Kidney (tissue), 14 donors: Measurements from ENCODE around the gene ASB2. TPM values are rescaled to one million over a fixed set of nuclear protein-coding genes. Genes with fewer than 3 reads are reported as not detected.
A peak's percentile ranks its signal among the peaks of the same experiment; 100 is the strongest.

Experiments
- DNase-seq, 5 donors: peaks; one replicate each; pipeline ENCODE4 v3.0.0-alpha.2; 2013 to 2020
- FAIRE-seq: peaks from 2 replicates; lab custom pipeline; 2012; peaks lifted over from hg19 to GRCh38; lab: Jason Lieb, UNC
- H3K27ac ChIP-seq, 2 donors: one replicate each; pipeline ENCODE4 v1.7.0; 2013; ENCODE audit warnings: low read depth in 2 of 2, low read length in 2 of 2, inconsistent platforms in 1 of 2
- H3K27me3 ChIP-seq: one replicate; pipeline ENCODE4 v1.7.1; 2013; ENCODE audit warnings: low read length, inconsistent platforms; ENCODE audit not compliant: control insufficient read depth, insufficient read depth
- H3K36me3 ChIP-seq, 3 donors: one replicate each; pipeline versions ENCODE4 v1.7.0 to v1.7.1; 2013; ENCODE audit warnings: low read length in 3 of 3, control low read depth in 1 of 3, inconsistent platforms in 1 of 3; ENCODE audit not compliant: insufficient read depth in 3 of 3, control insufficient read depth in 2 of 3
- H3K4me1 ChIP-seq, 3 donors: one replicate each; pipeline versions ENCODE4 v1.7.0 to v1.7.1; 2013; ENCODE audit warnings: low read length in 3 of 3, inconsistent platforms in 1 of 3, low read depth in 1 of 3; ENCODE audit not compliant: control insufficient read depth in 2 of 3, insufficient read depth in 2 of 3
- H3K4me3 ChIP-seq, 3 donors: one replicate each; pipeline versions ENCODE4 v1.7.0 to v1.8.1; 2013; ENCODE audit warnings: low read length in 3 of 3, control low read depth in 1 of 3, inconsistent platforms in 1 of 3
- H3K9ac ChIP-seq, 3 donors: one replicate each; pipeline versions ENCODE4 v1.7.0 to v1.7.1; 2013; ENCODE audit warnings: low read length in 3 of 3, control low read depth in 1 of 3, inconsistent platforms in 1 of 3
- H3K9me3 ChIP-seq, 3 donors: one replicate each; pipeline versions ENCODE4 v1.7.0 to v1.7.1; 2013; ENCODE audit warnings: low read length in 3 of 3, control low read depth in 1 of 3, inconsistent platforms in 1 of 3; ENCODE audit not compliant: control insufficient read depth in 2 of 3, insufficient read depth in 1 of 3
- intact Hi-C: fragments of 100-400 bp; cut with DNase I; formaldehyde crosslinking; loops from one replicate; pipeline ENCODE4 v1.11.1; 2022
- polyA plus RNA-seq: library from polyadenylated mRNA; stranded (reverse); fragments of 350-450 nt; fragmentation: Illumina TruSeq; extraction: RNeasy Lipid Tissue Mini Kit (QIAGEN cat#74804); gene quantifications from one replicate; pipeline ENCODE4 v1.2.3, GENCODE V29; 2014; ENCODE audit warnings: low read depth, low replicate concordance; ENCODE audit not compliant: insufficient read depth
- total RNA-seq: library from RNA; stranded (reverse); fragmentation: NEBNext Ultra II Directional; extraction: Animal tissue kit (Norgen Biotek cat#: 25700); gene quantifications from one replicate; pipeline ENCODE4 v1.2.1, GENCODE V29; 2021
- TF ChIP-seq, protein P1 (sequence below): IDR thresholded peaks from 3 replicates; pipeline ENCODE4 v1.5.1; 2012; ENCODE audit warnings: mild to moderate bottlenecking, moderate library complexity, borderline replicate concordance; ENCODE audit not compliant: insufficient read depth; ENCODE audit errors: extremely low read depth
- donor health status: control.
- donor health status: control.
- donor health status: control.
- donor health status: control.
- donor health status: control.
- donor health status: DM: yes; HTN: yes; CAD: no.
- donor health status: Normal renal cell carcinoma (clear cell type).

ASB2 gene
- total and polyA plus RNA-seq, 2 donors from 2014 or later = 0.97 to 3.7 TPM

DNA sequence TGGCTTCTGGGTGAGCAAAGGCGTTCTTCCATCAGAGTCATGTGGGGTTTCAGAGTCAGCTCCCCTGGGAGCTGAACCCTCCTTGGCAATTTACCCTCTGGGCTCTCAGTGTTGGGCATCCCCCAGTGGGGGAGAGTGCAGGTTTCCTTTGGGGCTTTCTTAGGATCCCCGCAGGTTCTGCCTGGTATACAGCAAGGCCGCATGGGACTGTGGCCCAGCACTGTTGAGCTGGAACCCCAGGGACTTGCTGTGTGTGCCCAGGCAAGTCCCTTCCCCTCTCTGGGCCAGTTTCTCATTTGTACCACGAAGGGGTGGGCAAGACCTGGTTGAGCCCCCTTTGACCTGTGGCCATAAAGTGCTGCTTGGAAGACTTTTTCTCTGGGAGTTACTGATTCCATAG lies 43.7 kb downstream of the ASB2 start:
- no peak overlapping the region for H3K27ac ChIP-seq
- no peaks in the 10 kb centered on the region for H3K27me3 ChIP-seq
- no peak overlapping the region for H3K4me3 ChIP-seq
- DNase-seq = peak in 1 of 5 donors; percentile 24
- H3K9ac ChIP-seq = no peak overlapping the region
- FAIRE-seq = no peak
- H3K36me3 ChIP-seq = no peaks in the 10 kb centered on the region
- TF ChIP-seq, protein P1, sequence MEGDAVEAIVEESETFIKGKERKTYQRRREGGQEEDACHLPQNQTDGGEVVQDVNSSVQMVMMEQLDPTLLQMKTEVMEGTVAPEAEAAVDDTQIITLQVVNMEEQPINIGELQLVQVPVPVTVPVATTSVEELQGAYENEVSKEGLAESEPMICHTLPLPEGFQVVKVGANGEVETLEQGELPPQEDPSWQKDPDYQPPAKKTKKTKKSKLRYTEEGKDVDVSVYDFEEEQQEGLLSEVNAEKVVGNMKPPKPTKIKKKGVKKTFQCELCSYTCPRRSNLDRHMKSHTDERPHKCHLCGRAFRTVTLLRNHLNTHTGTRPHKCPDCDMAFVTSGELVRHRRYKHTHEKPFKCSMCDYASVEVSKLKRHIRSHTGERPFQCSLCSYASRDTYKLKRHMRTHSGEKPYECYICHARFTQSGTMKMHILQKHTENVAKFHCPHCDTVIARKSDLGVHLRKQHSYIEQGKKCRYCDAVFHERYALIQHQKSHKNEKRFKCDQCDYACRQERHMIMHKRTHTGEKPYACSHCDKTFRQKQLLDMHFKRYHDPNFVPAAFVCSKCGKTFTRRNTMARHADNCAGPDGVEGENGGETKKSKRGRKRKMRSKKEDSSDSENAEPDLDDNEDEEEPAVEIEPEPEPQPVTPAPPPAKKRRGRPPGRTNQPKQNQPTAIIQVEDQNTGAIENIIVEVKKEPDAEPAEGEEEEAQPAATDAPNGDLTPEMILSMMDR = no peak
- intact Hi-C loops = no loop called here
- H3K4me1 ChIP-seq = no peaks in the 10 kb centered on the region
- H3K9me3 ChIP-seq = no peaks in the 10 kb centered on the region

- Histone ChIP-seq H3K9ac (no peak overlapping the region), H3K4me3 (no peak overlapping the region), H3K27me3 (no peaks in the 10 kb centered on the region), H3K27ac (no peak overlapping the region), H3K36me3 (no peaks in the 10 kb centered on the region), H3K9me3 (no peaks in the 10 kb centered on the region), H3K4me1 (no peaks in the 10 kb centered on the region)
- no peak for DNase-seq
- TF ChIP-seq, protein P1 = no peak
- intact Hi-C loops = no loop called here
- FAIRE-seq = no peak
Measured at GRCh38 chr14:93930989-93931307, 45.4 kb downstream of the ASB2 start.

GRCh38 chr14:93930296-93930988 lies 45.9 kb downstream of the ASB2 start:
- Histone ChIP-seq H3K4me3 (no peak overlapping the region), H3K27me3 (no peaks in the 10 kb centered on the region), H3K9ac (no peak overlapping the region), H3K27ac (no peak overlapping the region), H3K36me3 (no peaks in the 10 kb centered on the region), H3K4me1 (no peaks in the 10 kb centered on the region), H3K9me3 (no peaks in the 10 kb centered on the region)
- intact Hi-C loops = no loop called here
- TF ChIP-seq, protein P1 = no peak
- DNase-seq = peak in 1 of 5 donors; percentile 46
- FAIRE-seq = no peak

- TF ChIP-seq, protein P1 = no peak
- Histone ChIP-seq H3K27ac (no peak overlapping the region), H3K36me3 (no peaks in the 10 kb centered on the region), H3K9me3 (no peaks in the 10 kb centered on the region), H3K4me3 (no peak overlapping the region), H3K9ac (no peak overlapping the region), H3K4me1 (no peaks in the 10 kb centered on the region), H3K27me3 (no peaks in the 10 kb centered on the region)
- intact Hi-C loops = no loop called here
- FAIRE-seq (no peak), DNase-seq (peak in 1 of 5 donors; percentile 40)
Measured at GRCh38 chr14:93929657-93930056, 46.7 kb downstream of the ASB2 start.
